ENCODE data around the gene SH3BGR.

DNA sequence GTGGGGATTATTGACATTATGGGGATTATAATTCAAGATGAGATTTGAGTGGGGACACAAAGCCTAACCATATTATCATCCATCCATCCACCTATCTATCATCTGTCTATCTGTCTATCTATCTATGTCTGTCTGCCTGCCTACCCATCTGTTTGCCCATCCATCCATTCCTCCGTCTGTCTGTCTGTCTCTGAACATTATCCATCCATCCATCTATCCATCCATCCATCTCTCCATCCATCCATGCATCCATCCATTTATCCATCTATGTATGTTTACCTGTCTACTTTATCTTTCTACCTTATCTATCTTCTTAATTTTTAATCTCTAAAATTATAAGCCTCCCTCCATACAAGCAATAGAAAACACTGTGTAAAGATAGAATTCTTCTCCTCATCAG is 47.4 kb downstream of the SH3BGR start:
- TF ChIP-seq, protein P1, sequence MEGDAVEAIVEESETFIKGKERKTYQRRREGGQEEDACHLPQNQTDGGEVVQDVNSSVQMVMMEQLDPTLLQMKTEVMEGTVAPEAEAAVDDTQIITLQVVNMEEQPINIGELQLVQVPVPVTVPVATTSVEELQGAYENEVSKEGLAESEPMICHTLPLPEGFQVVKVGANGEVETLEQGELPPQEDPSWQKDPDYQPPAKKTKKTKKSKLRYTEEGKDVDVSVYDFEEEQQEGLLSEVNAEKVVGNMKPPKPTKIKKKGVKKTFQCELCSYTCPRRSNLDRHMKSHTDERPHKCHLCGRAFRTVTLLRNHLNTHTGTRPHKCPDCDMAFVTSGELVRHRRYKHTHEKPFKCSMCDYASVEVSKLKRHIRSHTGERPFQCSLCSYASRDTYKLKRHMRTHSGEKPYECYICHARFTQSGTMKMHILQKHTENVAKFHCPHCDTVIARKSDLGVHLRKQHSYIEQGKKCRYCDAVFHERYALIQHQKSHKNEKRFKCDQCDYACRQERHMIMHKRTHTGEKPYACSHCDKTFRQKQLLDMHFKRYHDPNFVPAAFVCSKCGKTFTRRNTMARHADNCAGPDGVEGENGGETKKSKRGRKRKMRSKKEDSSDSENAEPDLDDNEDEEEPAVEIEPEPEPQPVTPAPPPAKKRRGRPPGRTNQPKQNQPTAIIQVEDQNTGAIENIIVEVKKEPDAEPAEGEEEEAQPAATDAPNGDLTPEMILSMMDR (IDR thresholded peaks at IDR 0.05): no peak
- TF ChIP-seq POLR2A (IDR thresholded peaks at IDR 0.05): no peak

All from esophagus squamous epithelium (tissue), 4 donors.